GM12865 (cell line): ENCODE measurements around the gene MRPL12.
A peak's percentile ranks its signal among the peaks of the same experiment; 100 is the strongest.
"Not testable (repeated sequence)": the region's sequence is repeated elsewhere in the genome, so short reads cannot be mapped to it uniquely, and the experiment has no call there.

Experiments
- DNase-seq: peaks from one replicate; pipeline ENCODE4 v3.0.0; 2010; ENCODE audit warnings: low read depth
- H3K4me3 ChIP-seq: 2 replicates; pipeline ENCODE4 v1.5.1; 2011; ENCODE audit warnings: mild to moderate bottlenecking, low read depth, low read length, control low read depth
- CTCF ChIP-seq: IDR thresholded peaks from 2 replicates; pipeline ENCODE4 v1.5.1; 2011; ENCODE audit warnings: low read length, control low read depth, low read depth, inconsistent platforms; ENCODE audit not compliant: insufficient read depth; ENCODE audit errors: missing control alignments

MRPL12 gene

GRCh38 chr17:81734405-81735263 is 31.5 kb downstream of the MRPL12 start:
- TF ChIP-seq CTCF: no peak
- no peak for DNase-seq
- no peak overlapping the region for H3K4me3 ChIP-seq

GRCh38 chr17:81735264-81736102 is 32.3 kb downstream of the MRPL12 start:
- DNase-seq: peak; percentile 58

GRCh38 chr17:81737947-81738800 is 35.0 kb downstream of the MRPL12 start:
- H3K4me3 ChIP-seq: no peak overlapping the region
- no peak for DNase-seq
- TF ChIP-seq CTCF: no peak

More at GRCh38 chr17:81735264-81736102, 32.3 kb downstream of the MRPL12 start:
- H3K4me3 ChIP-seq: peak overlapping the region; percentile 19
- TF ChIP-seq CTCF: no peak

GRCh38 chr17:81738801-81739393 is 35.7 kb downstream of the MRPL12 start:
- no peak overlapping the region for H3K4me3 ChIP-seq
- TF ChIP-seq CTCF: no peak
- DNase-seq: no peak

- DNase-seq: not testable (repeated sequence)
Observed at GRCh38 chr17:81739593-81739992, 36.4 kb downstream of the MRPL12 start.

GRCh38 chr17:81740395-81740961 is 37.3 kb downstream of the MRPL12 start:
- no peak overlapping the region for H3K4me3 ChIP-seq
- DNase-seq: no peak
- TF ChIP-seq CTCF: no peak

More at GRCh38 chr17:81739593-81739992, 36.4 kb downstream of the MRPL12 start:
- H3K4me3 ChIP-seq: not testable (repeated sequence)
